ENCODE data around the gene ANXA2.

ANXA2 gene

DNA sequence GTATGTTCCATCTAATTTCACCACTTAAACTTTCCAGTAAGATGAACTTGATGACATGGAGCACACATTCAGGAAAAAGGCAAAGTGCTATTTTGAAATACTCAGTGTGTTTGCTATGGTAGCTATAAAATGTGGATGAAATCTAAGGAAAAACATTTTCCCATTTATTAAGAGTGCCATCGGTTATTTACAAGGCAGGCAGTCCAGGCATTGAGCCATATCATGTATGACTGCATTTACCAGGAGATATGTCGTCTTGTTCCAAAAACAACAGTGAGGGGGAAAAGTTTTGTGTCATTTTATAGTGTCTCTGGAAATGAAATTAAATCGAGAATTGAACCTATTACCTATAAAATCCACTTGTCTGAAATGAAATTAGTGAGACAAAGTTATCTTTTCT, 13.7 kb downstream of the ANXA2 start:
- TF ChIP-seq CTCF (IDR thresholded peaks at IDR 0.05; ENCODE audit: insufficient read depth, low read depth, low read length, missing control alignments) = no peak
- no peak overlapping the region for H3K4me3 ChIP-seq (ENCODE audit: low read length)
- DNase-seq (ENCODE audit: low read depth) = no peak

DNA sequence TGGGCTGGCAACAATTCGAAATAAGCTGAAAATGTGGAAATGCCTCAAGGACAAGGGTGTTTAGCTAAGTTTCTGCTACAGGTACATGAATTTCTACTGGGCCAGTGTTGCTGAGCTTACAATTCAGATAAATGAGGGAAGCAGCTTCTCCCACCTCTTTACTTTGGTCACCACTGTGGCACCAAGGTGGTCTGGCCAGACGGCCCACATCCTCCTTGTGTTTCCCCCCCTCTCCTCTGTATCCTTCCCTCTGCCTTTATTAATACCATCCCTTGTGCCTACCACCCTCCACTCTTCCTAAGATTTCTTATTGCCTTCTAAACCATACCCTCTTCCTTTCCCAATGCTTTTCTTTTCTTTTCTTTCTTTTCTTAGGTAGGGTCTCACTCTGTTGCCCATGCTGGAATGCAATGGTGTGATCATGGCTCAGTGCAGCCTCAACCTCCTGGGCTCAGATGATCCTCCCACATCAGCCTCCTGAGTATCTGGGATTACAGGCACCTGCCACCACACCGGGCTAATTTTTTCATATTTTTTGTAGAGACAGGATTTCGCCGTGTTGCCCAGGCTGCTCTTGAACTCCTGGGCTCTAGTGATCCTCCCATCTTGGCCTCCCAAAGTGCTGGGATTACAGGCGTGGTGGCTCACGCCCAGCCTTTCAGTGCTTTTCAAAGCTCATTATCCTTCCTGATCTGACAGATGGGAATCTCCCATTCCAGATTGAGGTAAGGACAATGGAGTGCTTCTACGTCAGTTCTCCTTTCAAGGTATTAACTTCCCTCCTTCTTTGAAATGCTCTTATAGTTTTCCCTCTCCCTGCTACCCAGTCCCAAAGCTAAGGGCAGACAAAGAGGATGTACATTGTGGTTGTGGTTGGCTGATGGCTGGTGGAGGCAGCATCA, 14.8 kb downstream of the ANXA2 start:
- H3K4me3 ChIP-seq (ENCODE audit: low read length) = no peak overlapping the region
- DNase-seq (ENCODE audit: low read depth) = no peak
- TF ChIP-seq CTCF (IDR thresholded peaks at IDR 0.05; ENCODE audit: insufficient read depth, low read depth, low read length, missing control alignments) = no peak

DNA sequence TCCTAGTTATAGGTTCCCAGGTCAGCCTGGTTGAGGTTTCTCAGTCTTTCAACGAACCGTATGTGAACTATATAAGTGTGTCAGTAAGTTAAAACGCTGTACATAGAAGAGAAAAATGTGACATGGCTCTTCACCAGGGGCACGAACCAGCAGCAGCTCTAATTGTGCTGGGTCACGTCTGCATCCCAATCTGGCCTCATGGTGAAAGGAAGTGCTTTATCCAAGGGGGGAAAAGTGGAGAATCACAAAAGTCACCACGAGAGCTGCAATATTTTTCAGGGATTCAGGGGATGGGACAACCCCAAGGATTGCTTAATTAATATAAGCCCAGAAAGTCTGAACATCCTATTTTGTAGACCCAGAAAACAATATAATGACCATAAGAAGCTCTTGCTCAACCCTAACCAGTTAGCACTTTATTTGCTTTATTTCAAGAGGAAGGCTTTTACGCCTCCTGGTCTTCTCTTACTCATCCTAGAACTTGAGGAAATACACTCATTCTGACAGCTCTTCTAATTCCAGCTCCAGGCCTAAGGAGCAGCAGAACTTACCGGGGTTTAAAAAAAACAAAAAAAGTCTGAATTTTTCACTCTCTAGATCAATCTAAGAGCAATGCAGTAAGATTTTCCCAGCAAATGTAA, 16.5 kb downstream of the ANXA2 start:
- H3K4me3 ChIP-seq (ENCODE audit: low read length) = no peak overlapping the region
- no peak for DNase-seq (ENCODE audit: low read depth)

DNA sequence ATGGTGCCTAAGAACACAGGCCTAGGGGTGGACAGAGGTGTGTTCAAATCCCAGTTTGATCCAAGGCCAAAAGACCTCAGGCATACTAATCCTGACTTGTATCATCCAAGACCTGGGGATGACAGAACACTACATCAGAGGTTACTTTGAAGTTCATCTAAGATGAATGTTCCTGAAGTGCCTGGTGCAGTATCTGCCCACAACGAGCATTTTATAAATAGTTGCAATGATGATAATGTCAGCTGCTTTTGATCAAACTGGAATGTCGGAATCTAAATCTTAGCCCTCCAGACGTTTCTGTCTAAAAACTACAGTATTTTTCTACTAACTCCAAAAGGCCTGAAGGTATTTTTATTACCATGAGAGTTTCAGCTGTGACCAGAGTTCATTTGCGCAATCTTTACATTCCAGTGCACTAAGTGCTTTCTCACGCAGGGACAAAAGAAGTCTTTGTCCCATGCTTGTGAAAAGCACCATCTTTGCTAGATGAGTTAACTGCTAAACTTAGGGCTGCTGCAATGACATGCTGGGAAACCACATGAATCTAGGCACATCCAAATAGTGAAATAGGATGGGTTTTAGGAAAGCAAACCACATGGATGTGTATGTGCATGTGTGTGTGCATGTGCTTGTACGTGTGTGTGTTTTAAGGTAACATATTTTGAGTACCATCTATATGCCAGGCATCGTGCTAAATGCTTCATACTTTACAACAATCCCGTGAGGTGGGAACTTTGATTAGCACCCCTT, 18.1 kb downstream of the ANXA2 start:
- H3K4me3 ChIP-seq (ENCODE audit: low read length) = no peak overlapping the region
- no peak for TF ChIP-seq CTCF (IDR thresholded peaks at IDR 0.05; ENCODE audit: insufficient read depth, low read depth, low read length, missing control alignments)
- DNase-seq (ENCODE audit: low read depth) = peak; percentile 82

More for the DNA sequence above, 16.5 kb downstream of the ANXA2 start:
- no peak for TF ChIP-seq CTCF (IDR thresholded peaks at IDR 0.05; ENCODE audit: insufficient read depth, low read depth, low read length, missing control alignments)

- no peak overlapping the region for H3K4me3 ChIP-seq (ENCODE audit: low read length)
- DNase-seq (ENCODE audit: low read depth) = no peak
- TF ChIP-seq CTCF (IDR thresholded peaks at IDR 0.05; ENCODE audit: insufficient read depth, low read depth, low read length, missing control alignments) = no peak
Observed at GRCh38 chr15:60379185-60379524, 18.6 kb downstream of the ANXA2 start.

DNA sequence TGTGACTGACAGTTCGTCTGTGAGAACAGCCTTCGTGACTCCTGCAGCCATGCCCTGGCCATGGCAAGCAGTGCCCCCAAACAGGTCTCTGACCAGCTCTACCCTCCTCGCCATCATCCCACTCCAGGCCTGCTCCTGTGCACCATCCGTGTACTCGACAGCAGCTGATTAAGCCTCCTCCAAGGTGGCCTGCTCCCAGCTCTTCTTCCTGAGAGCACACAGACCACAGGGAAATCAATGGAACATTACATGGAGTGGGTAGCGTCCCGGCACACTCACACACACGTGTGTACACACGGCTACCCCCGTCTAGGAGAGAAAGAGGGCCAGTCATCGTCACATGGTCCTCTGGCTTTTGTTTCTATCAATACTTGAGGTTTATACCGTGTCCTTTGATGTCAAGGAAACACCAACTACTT, 21.1 kb downstream of the ANXA2 start:
- no peak overlapping the region for H3K4me3 ChIP-seq (ENCODE audit: low read length)
- TF ChIP-seq CTCF (IDR thresholded peaks at IDR 0.05; ENCODE audit: insufficient read depth, low read depth, low read length, missing control alignments) = no peak
- DNase-seq (ENCODE audit: low read depth) = no peak
